ENCODE data around the gene SEMA5B. TPM values are rescaled to one million over a fixed set of nuclear protein-coding genes. Genes with fewer than 3 reads are reported as not detected.

SEMA5B gene
- total RNA-seq, 2 experiments from 2014 or later: not detected

DNA sequence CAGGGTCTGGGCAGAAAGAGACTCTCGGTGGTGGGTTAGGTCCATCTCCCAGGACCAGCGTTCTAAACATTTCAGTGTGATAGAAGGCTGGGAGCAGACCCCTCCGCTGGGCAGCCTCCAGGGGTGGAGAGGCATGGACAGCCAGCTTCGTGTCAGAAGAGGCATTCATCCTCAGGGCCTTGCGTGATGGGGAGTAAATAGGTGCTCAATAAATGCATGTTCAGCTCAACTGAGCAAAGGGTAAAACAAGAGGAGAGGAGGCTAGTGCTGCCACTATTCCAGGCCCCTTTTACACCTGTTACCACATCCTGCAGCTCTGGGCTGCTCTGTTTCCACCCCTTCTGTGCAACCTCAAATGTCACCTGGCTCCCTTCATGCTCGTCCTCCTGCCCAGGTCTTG lies 49.0 kb downstream of the SEMA5B start:
- peaks cover 44% of the 10 kb centered on the region for H3K4me1 Mint-ChIP-seq
- no peak overlapping the region for H3K4me3 Mint-ChIP-seq
- CTCF ChIA-PET: interaction anchor here (1.2 to 1.5 kb wide), 2 partner anchors 27 to 50 kb away, joined by 4 read pairs; no protein-coding TSS in a partner anchor
- ATAC-seq (no peak), DNase-seq (peak; percentile 45)
- H3K36me3 Mint-ChIP-seq: no peaks in the 10 kb centered on the region
- peaks cover 27% of the 10 kb centered on the region for H3K27me3 Mint-ChIP-seq
- H3K27ac Mint-ChIP-seq: no peak overlapping the region
- H3K9me3 Mint-ChIP-seq (ENCODE audit: low read depth): no peaks in the 10 kb centered on the region

- CTCF ChIA-PET: interaction anchor here (1.2 to 1.5 kb wide), 2 partner anchors 27 to 50 kb away, joined by 4 read pairs; no protein-coding TSS in a partner anchor
- Mint-ChIP-seq H3K9me3 (ENCODE audit: low read depth) (no peaks in the 10 kb centered on the region), H3K27ac (no peak overlapping the region), H3K36me3 (no peaks in the 10 kb centered on the region), H3K4me1 (peaks cover 44% of the 10 kb centered on the region), H3K27me3 (peaks cover 27% of the 10 kb centered on the region), H3K4me3 (no peak overlapping the region)
- DNase-seq (no peak), ATAC-seq (no peak)
Observed at GRCh38 chr3:122977746-122978466, 49.7 kb downstream of the SEMA5B start.

GRCh38 chr3:122975924-122976293 lies 51.7 kb downstream of the SEMA5B start:
- CTCF ChIA-PET: interaction anchor here (1.0 to 2.8 kb wide), 3 partner anchors 34 to 221 kb away, joined by 4 to 12 read pairs (median 9); partner anchors contain the start of gene SEMA5B
- H3K9me3 Mint-ChIP-seq (ENCODE audit: low read depth): no peaks in the 10 kb centered on the region
- no peaks in the 10 kb centered on the region for H3K36me3 Mint-ChIP-seq
- DNase-seq (peak; percentile 77), ATAC-seq (peak; percentile 79)
- peaks cover 29% of the 10 kb centered on the region for H3K27me3 Mint-ChIP-seq
- peak overlapping the region; percentile 81 for H3K27ac Mint-ChIP-seq
- H3K4me3 Mint-ChIP-seq: peak overlapping the region; percentile 64
- peaks cover 44% of the 10 kb centered on the region for H3K4me1 Mint-ChIP-seq

GRCh38 chr3:122975163-122975923 lies 52.2 kb downstream of the SEMA5B start:
- Mint-ChIP-seq H3K9me3 (ENCODE audit: low read depth) (no peaks in the 10 kb centered on the region), H3K36me3 (no peaks in the 10 kb centered on the region), H3K4me1 (peaks cover 44% of the 10 kb centered on the region), H3K4me3 (peak overlapping the region; percentile 64), H3K27me3 (peaks cover 30% of the 10 kb centered on the region), H3K27ac (peak overlapping the region; percentile 81)
- DNase-seq (peak; percentile 77), ATAC-seq (peak; percentile 78)
- CTCF ChIA-PET: interaction anchor here (0.5 to 2.8 kb wide), 5 partner anchors 33 to 220 kb away, joined by 3 to 12 read pairs (median 4); partner anchors contain the start of gene SEMA5B

GRCh38 chr3:122974764-122975162 lies 52.8 kb downstream of the SEMA5B start:
- peaks cover 44% of the 10 kb centered on the region for H3K4me1 Mint-ChIP-seq
- no peaks in the 10 kb centered on the region for H3K36me3 Mint-ChIP-seq
- peak; percentile 22 for ATAC-seq
- DNase-seq: no peak
- peak overlapping the region; percentile 64 for H3K4me3 Mint-ChIP-seq
- no peaks in the 10 kb centered on the region for H3K9me3 Mint-ChIP-seq (ENCODE audit: low read depth)
- peak overlapping the region; percentile 81 for H3K27ac Mint-ChIP-seq
- CTCF ChIA-PET: interaction anchor here (1.2 to 2.8 kb wide), 2 partner anchors 53 to 220 kb away, joined by 4 to 9 read pairs; partner anchors contain the start of gene SEMA5B
- H3K27me3 Mint-ChIP-seq: peaks cover 32% of the 10 kb centered on the region

- H3K4me3 Mint-ChIP-seq: no peak overlapping the region
- H3K36me3 Mint-ChIP-seq: no peaks in the 10 kb centered on the region
- H3K27ac Mint-ChIP-seq: no peak overlapping the region
- H3K9me3 Mint-ChIP-seq (ENCODE audit: low read depth): no peaks in the 10 kb centered on the region
- ATAC-seq: no peak
- CTCF ChIA-PET: interaction anchor here (1.2 to 2.8 kb wide), 2 partner anchors 54 to 219 kb away, joined by 4 to 9 read pairs; partner anchors contain the start of gene SEMA5B
- peaks cover 40% of the 10 kb centered on the region for H3K4me1 Mint-ChIP-seq
- DNase-seq: no peak
- peaks cover 35% of the 10 kb centered on the region for H3K27me3 Mint-ChIP-seq
Observed at GRCh38 chr3:122973893-122974615, 53.5 kb downstream of the SEMA5B start.

- H3K9me3 Mint-ChIP-seq (ENCODE audit: low read depth): no peaks in the 10 kb centered on the region
- no peak for DNase-seq
- H3K36me3 Mint-ChIP-seq: no peaks in the 10 kb centered on the region
- H3K27ac Mint-ChIP-seq: no peak overlapping the region
- H3K4me1 Mint-ChIP-seq: peaks cover 27% of the 10 kb centered on the region
- CTCF ChIA-PET: no interaction called here
- no peak overlapping the region for H3K4me3 Mint-ChIP-seq
- peaks cover 35% of the 10 kb centered on the region for H3K27me3 Mint-ChIP-seq
- ATAC-seq: no peak
Observed at GRCh38 chr3:122972141-122972540, 55.4 kb downstream of the SEMA5B start.

DNA sequence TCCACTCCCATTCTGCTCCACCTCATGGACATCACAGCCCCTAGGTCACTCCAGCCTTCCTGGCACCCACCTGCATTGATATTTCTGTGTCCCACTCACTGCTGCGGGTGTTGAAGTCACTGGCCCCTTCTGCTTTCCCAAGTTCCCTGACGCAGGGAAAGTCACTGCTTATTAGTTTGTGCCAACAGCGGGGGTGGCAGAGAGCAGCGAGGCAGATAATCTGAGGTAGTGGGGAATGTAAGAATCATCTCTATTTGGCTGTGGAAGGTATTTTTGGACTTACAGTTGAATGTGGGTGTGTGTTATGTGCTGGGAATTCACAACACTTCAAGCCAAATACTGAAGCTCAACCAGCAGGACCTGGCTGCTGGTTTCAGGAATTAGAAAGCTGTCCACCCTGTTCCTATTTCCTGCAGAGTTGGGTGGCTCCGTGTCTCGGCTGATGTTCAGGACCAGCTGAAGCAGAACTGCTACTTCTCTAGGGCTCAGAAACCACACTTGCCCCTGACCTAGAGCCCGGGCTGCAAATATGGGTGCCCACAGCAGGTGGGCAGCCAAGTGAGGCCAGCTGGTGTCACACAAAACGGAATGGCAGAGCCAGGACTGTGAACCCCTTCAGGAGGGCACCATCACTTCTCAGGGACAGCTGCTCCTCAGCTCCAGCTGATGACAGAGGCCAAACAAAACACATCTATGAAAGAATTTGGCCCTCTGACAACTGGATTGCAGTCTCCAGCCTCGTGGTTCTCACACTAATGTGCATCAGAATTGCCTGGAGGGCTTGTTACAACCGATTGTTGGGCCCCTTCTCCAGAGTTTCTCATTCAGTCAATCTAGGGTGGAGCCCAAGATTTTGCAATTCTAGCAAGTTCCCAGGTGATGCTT lies 57.7 kb downstream of the SEMA5B start:
- DNase-seq (no peak), ATAC-seq (no peak)
- H3K27me3 Mint-ChIP-seq: peaks cover 44% of the 10 kb centered on the region
- no peak overlapping the region for H3K4me3 Mint-ChIP-seq
- H3K4me1 Mint-ChIP-seq: peaks cover 9% of the 10 kb centered on the region
- H3K36me3 Mint-ChIP-seq: no peaks in the 10 kb centered on the region
- CTCF ChIA-PET: no interaction called here
- H3K9me3 Mint-ChIP-seq (ENCODE audit: low read depth): no peaks in the 10 kb centered on the region
- no peak overlapping the region for H3K27ac Mint-ChIP-seq

- peaks cover 53% of the 10 kb centered on the region for H3K27me3 Mint-ChIP-seq
Observed at GRCh38 chr3:122967765-122968164, 59.8 kb downstream of the SEMA5B start.

GRCh38 chr3:122967356-122967755 lies 60.2 kb downstream of the SEMA5B start:
- H3K4me1 Mint-ChIP-seq: peaks cover 4% of the 10 kb centered on the region
- CTCF ChIA-PET: no interaction called here
- DNase-seq (no peak), ATAC-seq (no peak)
- H3K9me3 Mint-ChIP-seq (ENCODE audit: low read depth): no peaks in the 10 kb centered on the region
- H3K36me3 Mint-ChIP-seq: no peaks in the 10 kb centered on the region
- H3K27ac Mint-ChIP-seq: no peak overlapping the region
- H3K4me3 Mint-ChIP-seq: no peak overlapping the region
- peaks cover 55% of the 10 kb centered on the region for H3K27me3 Mint-ChIP-seq

More at GRCh38 chr3:122967765-122968164, 59.8 kb downstream of the SEMA5B start:
- DNase-seq: no peak
- Mint-ChIP-seq H3K4me1 (peaks cover 4% of the 10 kb centered on the region), H3K27ac (no peak overlapping the region), H3K9me3 (ENCODE audit: low read depth) (no peaks in the 10 kb centered on the region), H3K4me3 (no peak overlapping the region), H3K36me3 (no peaks in the 10 kb centered on the region)
- CTCF ChIA-PET: no interaction called here
- no peak for ATAC-seq

- Mint-ChIP-seq H3K9me3 (ENCODE audit: low read depth) (no peaks in the 10 kb centered on the region), H3K4me1 (peaks cover 4% of the 10 kb centered on the region), H3K4me3 (no peak overlapping the region), H3K36me3 (no peaks in the 10 kb centered on the region), H3K27me3 (peaks cover 51% of the 10 kb centered on the region), H3K27ac (no peak overlapping the region)
- CTCF ChIA-PET: no interaction called here
- ATAC-seq: peak; percentile 33
- no peak for DNase-seq
Observed at GRCh38 chr3:122966045-122966444, 61.5 kb downstream of the SEMA5B start.

DNA sequence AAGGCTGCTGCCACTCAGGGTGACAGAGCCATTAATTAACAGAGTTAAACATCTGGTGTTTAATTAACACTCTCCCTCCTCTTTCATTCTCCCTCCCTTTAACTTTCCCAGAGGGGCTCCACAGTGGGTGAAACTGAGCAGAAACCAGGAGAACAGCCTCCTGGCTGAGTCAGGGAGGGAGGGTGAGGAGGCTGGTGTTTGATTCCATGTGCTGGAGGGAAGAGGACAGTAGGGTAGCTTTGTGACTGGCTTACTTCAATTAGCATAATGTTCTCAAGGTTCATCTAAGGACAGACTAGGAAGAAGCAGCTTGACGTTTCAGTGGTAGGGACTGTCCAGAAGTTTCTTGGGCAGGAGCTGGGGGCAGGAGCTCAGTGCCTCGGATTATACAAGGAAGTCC lies 62.8 kb downstream of the SEMA5B start:
- Mint-ChIP-seq H3K27ac (no peak overlapping the region), H3K36me3 (no peaks in the 10 kb centered on the region), H3K4me1 (peaks cover 4% of the 10 kb centered on the region), H3K4me3 (no peak overlapping the region), H3K9me3 (ENCODE audit: low read depth) (no peaks in the 10 kb centered on the region), H3K27me3 (peaks cover 45% of the 10 kb centered on the region)
- CTCF ChIA-PET: interaction anchor here (1.5 kb wide), 1 partner anchor 63 kb away, joined by 4 read pairs; the partner anchor contains the start of gene SEMA5B
- DNase-seq (no peak), ATAC-seq (no peak)
